Parathyroid adenoma (tissue), 2 donors: ENCODE results near the gene DCAF17.
"Not testable (repeated sequence)": the region's sequence is repeated elsewhere in the genome, so short reads cannot be mapped to it uniquely, and the experiment has no call there.

ENCODE experiments used
- H2AFZ ChIP-seq: fragments of 300-600 bp; sonication (generic); one replicate; pipeline ENCODE4 v1.7.0; 2017; ENCODE audit warnings: antibody characterized with exemption, mild to moderate bottlenecking
- H3K27ac ChIP-seq: fragments of 300-600 bp; sonication (generic); one replicate; pipeline ENCODE4 v1.7.0; 2017
- H3K27me3 ChIP-seq: fragments of 300-600 bp; sonication (generic); one replicate; pipeline ENCODE4 v1.7.0; 2017; ENCODE audit warnings: low read length; ENCODE audit not compliant: control insufficient read depth, insufficient read depth
- H3K36me3 ChIP-seq: fragments of 300-600 bp; sonication (generic); one replicate; pipeline ENCODE4 v1.7.0; 2017; ENCODE audit warnings: low read length; ENCODE audit not compliant: control insufficient read depth, insufficient read depth
- H3K4me1 ChIP-seq: fragments of 300-600 bp; sonication (generic); one replicate; pipeline ENCODE4 v1.7.0; 2017; ENCODE audit warnings: control low read depth
- H3K4me2 ChIP-seq: fragments of 300-600 bp; sonication (generic); one replicate; pipeline ENCODE4 v1.7.0; 2017; ENCODE audit warnings: low read length
- H3K4me3 ChIP-seq: fragments of 300-600 bp; sonication (generic); one replicate; pipeline ENCODE4 v1.7.0; 2017; ENCODE audit warnings: low read depth, low read length
- H3K79me2 ChIP-seq: fragments of 300-600 bp; sonication (generic); one replicate; pipeline ENCODE4 v1.7.0; 2017; ENCODE audit warnings: control low read depth
- H3K9ac ChIP-seq: fragments of 300-600 bp; sonication (generic); one replicate; pipeline ENCODE4 v1.7.0; 2017; ENCODE audit warnings: mild to moderate bottlenecking
- H3K9me3 ChIP-seq: fragments of 300-600 bp; sonication (generic); one replicate; pipeline ENCODE4 v1.7.0; 2017; ENCODE audit warnings: low read length; ENCODE audit not compliant: control insufficient read depth
- CTCF ChIP-seq: fragments of 300-600 bp; sonication (generic); IDR thresholded peaks from one replicate; pipeline ENCODE4 v1.7.0; 2017; ENCODE audit warnings: antibody characterized with exemption, mild to moderate bottlenecking
- donor health status: primary hyperparathyroidism.

DCAF17 gene

GRCh38 chr2:171420728-171421563, 13.1 kb upstream of the DCAF17 start:
- TF ChIP-seq CTCF, result no peak
- no peak overlapping the region for H3K4me3 ChIP-seq
- H2AFZ ChIP-seq, result no peak overlapping the region
- H3K27me3 ChIP-seq, result no peaks in the 10 kb centered on the region
- no peaks in the 10 kb centered on the region for H3K4me1 ChIP-seq
- no peak overlapping the region for H3K4me2 ChIP-seq
- H3K9ac ChIP-seq, result no peak overlapping the region
- H3K36me3 ChIP-seq, result no peaks in the 10 kb centered on the region
- peaks cover 3% of the 10 kb centered on the region for H3K79me2 ChIP-seq
- H3K9me3 ChIP-seq, result no peaks in the 10 kb centered on the region
- no peak overlapping the region for H3K27ac ChIP-seq

GRCh38 chr2:171422710-171423495, 11.1 kb upstream of the DCAF17 start:
- not testable (repeated sequence) for H2AFZ ChIP-seq, H3K79me2 ChIP-seq, H3K4me1 ChIP-seq, H3K4me3 ChIP-seq, H3K36me3 ChIP-seq, H3K27me3 ChIP-seq, H3K9me3 ChIP-seq, H3K9ac ChIP-seq, H3K27ac ChIP-seq, H3K4me2 ChIP-seq

GRCh38 chr2:171430516-171431410, 3.3 kb upstream of the DCAF17 start:
- Histone ChIP-seq H3K4me1 (peaks cover 2% of the 10 kb centered on the region), H3K9ac (no peak overlapping the region), H3K27ac (no peak overlapping the region), H3K4me3 (no peak overlapping the region), H3K27me3 (no peaks in the 10 kb centered on the region), H2AFZ (no peak overlapping the region), H3K79me2 (peaks cover 3% of the 10 kb centered on the region), H3K4me2 (no peak overlapping the region), H3K36me3 (no peaks in the 10 kb centered on the region), H3K9me3 (no peaks in the 10 kb centered on the region)
- TF ChIP-seq CTCF, result no peak

GRCh38 chr2:171431677-171432167, 2.3 kb upstream of the DCAF17 start:
- Histone ChIP-seq H2AFZ (no peak overlapping the region), H3K27me3 (no peaks in the 10 kb centered on the region), H3K36me3 (no peaks in the 10 kb centered on the region), H3K4me2 (no peak overlapping the region), H3K9ac (no peak overlapping the region), H3K27ac (no peak overlapping the region), H3K9me3 (no peaks in the 10 kb centered on the region), H3K4me1 (peaks cover 2% of the 10 kb centered on the region), H3K79me2 (peaks cover 6% of the 10 kb centered on the region), H3K4me3 (no peak overlapping the region)
- TF ChIP-seq CTCF, result no peak
